ENCODE measurements around the gene SLC6A13.

DNA sequence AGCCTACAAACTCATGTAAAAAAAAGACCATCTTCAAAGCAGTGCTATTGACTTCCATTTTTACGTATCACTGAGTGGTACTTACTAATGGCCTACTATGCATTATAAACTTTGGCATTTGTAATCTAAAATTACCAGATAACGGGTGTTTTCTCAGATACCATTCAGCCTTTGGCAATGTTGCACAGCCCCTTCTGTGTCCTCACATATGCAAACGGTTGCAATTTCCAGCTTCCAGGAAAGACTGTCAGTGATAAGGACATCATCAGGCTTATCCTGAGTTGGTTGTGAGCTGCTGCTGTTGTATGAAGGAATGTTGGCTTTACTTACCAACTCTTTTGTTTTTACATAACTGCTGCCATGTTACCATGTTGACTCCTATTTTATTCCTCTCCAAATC is 1.6 kb upstream of the SLC6A13 start:
- TF ChIP-seq TAF1 (IDR thresholded peaks at IDR 0.05; ENCODE audit: borderline replicate concordance, low read depth, low read length) (no peak), POLR2A (IDR thresholded peaks at IDR 0.05; ENCODE audit: low read depth, low read length) (no peak), POLR2AphosphoS5 (IDR thresholded peaks at IDR 0.05; ENCODE audit: low read depth, low read length) (no peak)

Measured in GM12892 (cell line).